Stimulated activated CD8-positive, alpha-beta memory T cell treated with anti-CD3 and anti-CD28 coated beads, Interleukin-4, amount 100 ng/mL, for 48 hours (primary cell): ENCODE data around the gene CELF1.

Experiments
- DNase-seq: peaks from one replicate; pipeline ENCODE4 v3.0.0-alpha.2; 2020

Gene CELF1

DNA sequence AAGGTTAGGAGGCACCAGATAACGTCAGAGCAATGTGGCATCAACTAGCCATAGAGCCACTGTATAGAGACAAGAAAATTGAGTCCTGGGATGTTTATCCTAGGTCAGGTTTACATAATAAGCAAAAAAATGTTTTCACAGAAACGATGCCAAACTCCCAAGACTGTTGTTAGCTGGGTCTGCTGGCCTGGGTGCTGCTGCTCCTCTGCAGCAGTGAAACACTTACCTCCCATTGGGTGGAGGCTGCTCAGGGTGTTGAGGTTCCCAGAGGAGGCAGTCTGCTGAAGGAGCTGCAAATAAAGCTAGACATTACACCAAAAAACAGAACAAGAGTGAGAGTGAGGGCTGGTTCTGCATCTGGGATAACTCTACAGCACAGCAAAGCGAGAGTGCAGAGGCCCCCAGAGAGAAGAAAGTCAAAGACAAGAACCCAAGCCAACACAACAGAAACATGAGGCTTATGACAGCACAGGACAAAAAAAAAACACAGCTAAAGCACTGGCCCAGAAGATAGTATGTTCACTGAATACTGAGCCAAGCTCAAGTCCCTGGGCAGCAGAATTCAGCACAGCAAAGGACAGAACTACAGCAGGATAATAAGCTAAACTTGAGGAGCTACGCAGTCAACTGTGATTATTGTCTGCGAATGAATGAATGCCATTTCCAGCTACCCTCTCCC lies 74.1 kb downstream of the CELF1 start:
- DNase-seq = no peak

DNA sequence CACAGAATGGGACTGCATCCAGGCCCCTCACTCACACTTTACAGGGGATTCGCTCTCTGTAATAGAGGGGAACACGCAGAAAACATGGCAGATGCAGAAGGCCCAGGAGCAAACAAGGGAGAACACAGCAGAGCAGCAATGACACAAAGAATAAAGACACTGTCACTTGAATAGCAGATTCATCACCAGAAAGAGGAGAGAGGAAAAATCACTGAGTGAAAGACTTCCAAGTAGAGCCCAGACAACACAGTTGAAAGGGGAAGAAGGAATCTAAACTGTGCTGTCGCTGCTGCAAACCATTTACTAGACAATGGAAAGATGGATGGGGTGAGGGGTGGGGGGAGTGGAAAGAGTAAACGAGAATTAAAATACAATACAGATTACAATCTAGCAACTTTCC lies 75.2 kb downstream of the CELF1 start:
- DNase-seq = no peak

DNA sequence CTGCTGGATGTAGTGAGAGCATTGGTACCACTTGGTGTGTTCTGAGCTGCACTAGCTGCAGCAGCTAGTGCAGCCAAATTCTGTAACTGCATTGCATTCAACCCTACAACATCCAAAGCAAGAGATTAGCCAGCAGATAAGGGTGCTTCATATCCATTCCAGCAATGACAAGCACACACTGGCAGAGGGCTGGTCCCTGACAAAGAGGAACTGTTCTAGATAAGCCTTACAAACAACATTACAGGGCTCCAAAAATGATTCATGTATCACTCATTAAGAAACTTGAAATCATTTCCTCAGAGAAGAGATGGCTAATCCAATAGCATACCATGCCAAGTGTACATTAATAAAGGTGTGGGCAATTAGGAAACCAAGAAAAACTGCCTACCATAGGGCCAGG lies 75.6 kb downstream of the CELF1 start:
- DNase-seq = no peak

DNA sequence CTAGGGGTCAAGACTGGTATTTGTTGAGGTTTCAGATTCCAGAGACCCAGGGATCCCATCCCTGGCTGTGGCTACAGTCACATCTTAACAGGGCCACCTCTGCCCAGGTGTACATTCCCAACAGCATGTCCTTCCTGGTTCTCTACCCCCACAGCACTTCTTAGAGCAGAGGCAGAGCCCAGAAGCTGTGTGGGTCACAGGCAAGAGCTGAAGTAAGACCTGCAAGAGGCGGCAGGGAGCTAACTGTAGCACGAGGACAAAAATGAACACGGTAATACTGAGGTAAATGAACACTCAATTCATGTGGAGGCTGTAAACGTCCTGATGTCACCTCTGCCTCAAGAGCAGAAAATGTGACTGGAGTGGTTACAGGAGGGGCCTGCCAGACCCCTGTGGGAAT lies 82.3 kb downstream of the CELF1 start:
- no peak for DNase-seq

DNA sequence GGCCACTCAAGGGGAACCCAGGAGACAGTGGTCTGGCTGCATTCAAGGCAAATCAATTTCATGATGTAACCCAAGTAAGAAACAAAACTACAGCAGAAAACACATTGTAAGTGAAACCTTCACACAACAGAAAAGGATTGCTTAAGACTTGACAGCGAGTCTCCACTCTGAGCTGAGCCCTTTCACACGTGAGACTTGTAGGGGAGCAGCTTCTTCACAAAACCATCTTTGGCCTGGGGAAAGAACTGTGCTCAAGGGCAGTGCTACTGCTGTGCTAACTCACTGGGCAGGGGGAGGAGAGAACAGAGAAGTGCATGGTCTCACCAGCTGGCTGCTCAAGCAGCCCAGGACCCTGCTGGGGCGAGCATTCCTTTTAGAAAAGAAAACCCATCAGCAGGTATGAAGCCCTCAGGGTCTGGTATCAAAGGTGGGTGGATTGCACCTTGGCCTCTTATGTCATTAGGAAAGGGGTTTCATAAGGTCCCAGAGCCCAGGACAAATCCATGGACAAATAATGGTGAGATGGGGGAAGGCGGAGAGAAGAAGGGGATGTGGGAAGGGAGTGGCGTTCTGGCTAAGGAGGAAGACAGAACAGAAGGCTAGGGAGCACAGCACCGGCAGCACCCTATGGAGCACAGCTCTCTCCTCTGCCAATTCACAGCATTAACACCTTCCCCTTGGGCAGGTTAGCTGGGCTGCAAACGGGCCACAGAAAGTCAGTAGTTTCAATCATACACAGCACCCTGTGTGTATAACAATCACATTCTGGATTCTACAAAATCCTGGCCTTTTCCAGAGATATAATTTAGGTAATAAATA lies 83.4 kb downstream of the CELF1 start:
- DNase-seq = no peak

DNA sequence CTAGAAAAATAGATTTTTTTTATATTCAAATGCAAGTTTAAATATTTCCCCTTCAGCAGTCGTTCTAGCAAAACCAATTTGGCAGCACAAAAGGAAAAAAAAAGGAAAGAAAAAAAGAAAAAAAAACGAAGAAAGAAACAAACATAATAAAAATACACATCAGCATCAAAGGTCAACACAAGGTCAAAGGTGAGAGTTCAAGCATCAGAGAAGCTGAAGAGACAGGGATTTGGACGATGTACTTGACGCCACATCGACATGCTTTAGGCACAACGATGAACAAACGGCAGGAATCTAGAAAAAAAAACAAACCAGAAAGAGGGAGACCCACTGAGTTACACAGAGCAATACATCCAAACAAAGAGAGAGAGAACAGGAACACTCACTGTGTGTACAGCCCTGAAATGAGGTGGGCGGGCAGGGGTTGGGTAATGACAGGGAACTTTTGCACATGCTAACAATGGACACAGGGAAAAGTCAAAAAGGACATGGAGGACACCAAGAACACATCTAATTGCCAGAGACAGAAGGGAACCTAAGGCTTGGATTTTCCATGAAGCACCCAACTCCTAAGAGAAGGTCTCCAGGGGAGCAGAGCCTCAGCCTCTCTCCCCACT lies 84.2 kb downstream of the CELF1 start:
- DNase-seq = no peak

DNA sequence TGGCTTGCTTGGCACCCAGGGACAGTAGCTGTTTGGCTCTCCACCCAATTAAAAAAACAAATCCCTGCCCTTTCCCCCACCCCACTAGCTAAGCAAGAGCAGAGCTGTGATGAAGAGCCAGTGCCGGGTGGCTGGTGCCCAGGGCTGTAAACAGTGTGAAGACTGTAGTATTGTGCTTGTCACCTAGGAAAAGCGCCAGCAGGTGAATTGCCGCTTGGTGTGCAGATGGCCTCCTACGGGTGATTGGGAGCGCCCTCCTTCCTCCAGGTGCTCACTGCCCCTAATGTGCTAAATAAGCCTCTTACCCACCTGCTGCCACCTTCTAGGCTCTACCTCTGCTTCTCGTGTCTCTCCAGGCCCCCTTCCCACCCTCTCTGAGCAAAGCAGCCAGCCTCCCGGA lies 85.6 kb downstream of the CELF1 start:
- DNase-seq = no peak

DNA sequence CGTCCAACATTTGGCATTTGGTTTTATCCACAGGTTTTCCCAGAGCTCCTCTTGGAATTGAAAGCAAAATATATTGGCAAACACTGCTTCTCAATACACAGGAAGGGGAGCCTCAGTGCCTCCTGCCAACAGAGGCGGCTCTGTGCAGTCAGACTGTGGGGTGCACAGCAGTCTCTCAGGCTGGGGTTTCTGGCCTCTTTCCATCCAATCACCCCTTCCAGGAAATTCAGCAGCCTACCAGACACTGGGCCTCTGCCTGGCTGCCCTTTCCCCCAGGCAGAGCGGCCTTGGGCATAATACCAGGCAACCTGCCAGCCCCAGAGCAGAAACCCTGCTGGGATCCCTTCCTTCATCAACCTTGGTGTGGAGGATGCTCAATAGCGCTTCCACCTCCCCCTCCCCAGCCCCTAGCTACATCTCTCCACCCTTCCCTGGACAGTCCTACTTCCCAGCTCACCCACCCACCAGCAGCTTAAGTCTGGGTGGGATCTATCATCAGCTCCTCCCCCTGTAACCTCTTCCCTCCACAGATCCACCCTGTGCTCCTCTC lies 86.2 kb downstream of the CELF1 start:
- no peak for DNase-seq

DNA sequence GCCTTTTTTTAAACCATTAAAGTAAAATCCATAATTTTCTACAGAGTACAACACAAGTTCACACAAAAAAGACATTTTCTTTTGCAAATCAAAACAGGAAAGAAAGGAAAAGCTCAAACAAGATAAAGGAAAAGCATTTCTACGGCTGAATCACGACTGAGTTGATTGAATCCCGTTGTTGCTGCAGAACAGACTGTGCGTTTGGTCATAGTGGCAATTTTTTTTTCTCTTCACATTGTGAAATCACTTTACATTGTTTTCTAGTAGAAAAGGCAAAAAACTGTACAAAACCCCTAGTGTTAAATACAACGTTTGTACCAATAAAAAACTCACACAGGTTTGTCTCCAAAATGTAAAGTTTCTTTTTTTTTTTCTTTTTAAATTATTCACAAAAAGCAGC lies 86.7 kb downstream of the CELF1 start:
- no peak for DNase-seq

DNA sequence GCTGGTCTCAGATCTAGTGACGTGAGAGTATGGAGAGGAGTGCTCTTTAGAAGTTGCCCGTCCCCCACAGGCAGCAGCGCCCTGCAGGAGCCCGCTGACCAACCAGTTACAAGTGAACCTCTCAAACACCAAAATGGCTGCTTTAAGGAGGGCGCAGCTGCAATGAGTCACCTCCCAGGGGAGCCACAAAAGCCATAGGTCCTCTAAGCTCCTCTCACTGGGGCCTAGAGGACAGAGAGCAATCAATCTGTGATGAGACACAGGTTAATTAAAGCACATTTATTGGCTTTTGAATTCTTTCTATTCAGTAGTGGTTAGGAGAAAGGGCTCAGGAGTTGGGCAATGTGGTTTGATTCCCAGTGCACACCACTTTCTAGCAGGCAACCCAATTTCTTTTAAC lies 88.4 kb downstream of the CELF1 start:
- DNase-seq = no peak

DNA sequence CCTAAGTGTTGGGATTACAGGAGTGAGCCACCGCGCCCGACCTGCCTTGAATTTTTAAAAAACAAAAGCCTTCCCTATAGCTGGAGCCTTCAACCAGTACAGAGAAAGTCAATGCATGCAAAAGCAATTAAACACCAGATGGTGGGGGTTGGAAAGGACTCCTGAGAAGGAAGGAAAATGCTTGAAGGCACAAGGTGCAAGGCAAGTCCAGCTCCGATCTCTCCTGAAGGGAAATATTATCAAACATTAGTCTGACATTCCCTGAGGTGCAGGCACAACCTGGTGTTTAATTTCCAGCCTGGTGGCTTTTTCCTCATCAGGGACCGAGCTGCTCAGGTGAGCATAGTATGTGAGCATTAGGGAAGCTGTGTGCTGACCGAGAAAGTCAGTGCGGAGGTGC lies 91.1 kb downstream of the CELF1 start:
- no peak for DNase-seq

DNA sequence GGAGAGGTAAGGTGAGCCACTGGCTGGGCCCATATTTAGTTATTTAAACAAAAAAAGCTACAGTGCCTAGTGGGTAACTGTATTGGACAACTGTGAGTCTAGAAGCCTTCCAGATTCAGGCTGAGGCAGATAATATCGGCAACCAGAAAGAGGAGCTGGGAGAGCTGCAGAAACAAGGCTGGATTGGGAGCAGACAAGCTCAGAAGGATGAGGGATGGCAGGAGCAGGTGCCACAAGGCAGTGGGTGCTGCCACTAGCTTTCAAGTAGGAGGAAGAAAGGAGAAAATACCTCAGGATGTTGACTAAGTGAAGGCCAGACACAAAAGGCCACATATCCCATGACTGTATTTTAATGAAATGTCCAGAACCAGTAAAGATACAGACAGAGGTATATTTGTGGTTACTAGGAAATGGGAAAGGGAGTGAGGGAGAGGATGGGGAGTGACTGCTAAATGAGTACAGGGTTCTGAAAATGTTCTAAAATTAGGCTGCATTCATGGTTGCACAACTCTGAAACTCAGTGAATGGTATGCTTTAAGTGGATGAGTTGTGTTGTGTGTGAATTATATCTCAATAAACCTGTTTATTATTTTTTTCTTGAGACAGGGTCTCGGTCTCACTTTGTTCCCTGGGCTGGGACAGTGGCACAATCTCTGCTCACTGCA lies 92.2 kb downstream of the CELF1 start:
- DNase-seq = no peak

DNA sequence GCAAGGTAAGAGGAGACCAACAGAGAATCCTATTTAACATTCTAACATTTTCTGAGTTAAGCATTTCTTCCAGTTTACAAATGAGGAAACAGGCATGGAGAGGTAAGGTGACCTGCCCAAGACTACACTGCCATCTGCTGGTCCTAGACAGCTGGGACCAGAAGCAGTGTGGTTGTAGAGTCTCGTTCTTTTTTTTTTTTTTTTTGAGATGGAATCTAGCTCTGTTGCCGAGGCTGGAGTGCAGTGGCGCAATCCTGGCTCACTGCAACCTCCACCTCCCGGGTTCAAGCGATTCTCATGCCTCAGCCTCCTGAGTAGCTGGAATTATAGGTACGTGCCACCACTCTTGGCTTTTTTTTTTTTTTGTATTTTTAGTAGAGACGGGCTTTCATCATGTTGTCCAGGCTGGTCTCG lies 98.7 kb downstream of the CELF1 start:
- peak; percentile 62 for DNase-seq

DNA sequence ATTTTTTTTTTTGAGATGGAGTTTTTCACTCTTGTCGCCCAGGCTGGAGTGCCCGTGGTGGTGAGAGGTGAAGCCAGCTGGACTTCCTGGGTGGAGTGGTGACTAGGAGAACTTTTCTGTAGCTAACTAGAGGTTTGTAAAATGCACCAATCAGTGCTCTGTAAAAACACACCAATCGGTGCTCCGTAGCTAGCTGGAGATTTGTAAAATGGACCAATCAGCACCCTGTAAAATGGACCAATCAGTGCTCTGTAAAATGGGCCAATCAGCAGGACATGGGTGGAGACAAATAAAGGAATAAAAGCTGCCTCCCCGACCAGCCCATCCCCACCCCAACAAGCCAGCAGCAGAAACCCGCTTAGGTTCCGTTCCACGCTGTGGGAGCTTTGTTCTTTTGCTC lies 99.6 kb downstream of the CELF1 start:
- DNase-seq = no peak

DNA sequence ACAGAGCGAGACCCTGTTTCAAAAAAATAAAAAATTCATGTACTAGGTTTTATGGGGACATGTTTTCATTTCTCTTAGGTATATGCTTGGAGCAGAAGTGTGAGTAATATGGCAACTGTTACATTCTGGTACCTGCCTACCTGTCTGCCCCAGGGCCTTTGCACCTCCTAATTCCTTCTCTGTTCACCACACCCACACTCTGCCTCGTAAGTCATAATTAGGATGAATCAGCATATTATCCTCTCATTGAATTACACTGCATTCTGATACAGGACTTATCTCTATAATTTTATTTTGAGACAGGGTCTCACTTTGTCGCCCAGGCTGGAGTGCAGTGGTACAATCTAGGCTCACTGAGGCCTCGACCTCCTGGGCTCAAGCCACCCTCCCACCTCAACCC lies 100.9 kb downstream of the CELF1 start:
- no peak for DNase-seq

DNA sequence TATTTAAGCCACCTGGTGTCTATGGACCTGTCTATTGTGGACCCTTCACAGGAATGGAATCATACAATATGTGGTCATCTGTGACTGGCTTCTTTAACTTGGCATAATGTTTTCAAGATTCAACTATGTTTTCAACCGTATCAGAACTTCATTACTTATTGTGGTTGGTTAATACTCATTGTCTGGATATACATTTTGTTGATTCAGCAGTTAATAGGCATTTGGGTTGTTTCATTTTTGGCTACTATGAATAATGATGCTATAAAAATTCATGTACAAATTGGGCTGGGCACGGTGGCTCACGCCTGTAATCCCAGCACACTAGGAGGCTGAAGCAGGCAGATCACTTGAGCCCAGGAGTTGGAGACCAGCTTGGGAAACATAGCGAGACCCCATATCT lies 101.5 kb downstream of the CELF1 start:
- no peak for DNase-seq

DNA sequence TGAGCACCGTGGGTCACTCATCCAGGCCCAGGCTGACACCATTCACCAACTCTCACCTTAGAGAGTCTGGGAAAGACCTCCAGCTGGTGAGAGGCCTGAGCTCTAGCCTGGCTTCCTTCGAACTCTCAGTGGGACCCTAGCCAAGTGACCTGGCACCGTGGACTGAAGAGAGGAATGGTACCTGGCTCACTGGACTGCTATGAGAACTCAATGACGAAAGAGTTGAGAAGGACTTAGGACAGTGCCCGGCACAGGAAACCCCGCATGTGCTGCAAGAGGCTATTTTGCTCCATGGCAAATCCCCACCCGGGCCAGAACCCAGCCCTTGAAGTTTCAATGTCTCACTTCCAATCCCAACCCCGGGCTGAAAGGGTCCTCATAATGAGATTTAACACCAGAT lies 103.4 kb downstream of the CELF1 start:
- no peak for DNase-seq

DNA sequence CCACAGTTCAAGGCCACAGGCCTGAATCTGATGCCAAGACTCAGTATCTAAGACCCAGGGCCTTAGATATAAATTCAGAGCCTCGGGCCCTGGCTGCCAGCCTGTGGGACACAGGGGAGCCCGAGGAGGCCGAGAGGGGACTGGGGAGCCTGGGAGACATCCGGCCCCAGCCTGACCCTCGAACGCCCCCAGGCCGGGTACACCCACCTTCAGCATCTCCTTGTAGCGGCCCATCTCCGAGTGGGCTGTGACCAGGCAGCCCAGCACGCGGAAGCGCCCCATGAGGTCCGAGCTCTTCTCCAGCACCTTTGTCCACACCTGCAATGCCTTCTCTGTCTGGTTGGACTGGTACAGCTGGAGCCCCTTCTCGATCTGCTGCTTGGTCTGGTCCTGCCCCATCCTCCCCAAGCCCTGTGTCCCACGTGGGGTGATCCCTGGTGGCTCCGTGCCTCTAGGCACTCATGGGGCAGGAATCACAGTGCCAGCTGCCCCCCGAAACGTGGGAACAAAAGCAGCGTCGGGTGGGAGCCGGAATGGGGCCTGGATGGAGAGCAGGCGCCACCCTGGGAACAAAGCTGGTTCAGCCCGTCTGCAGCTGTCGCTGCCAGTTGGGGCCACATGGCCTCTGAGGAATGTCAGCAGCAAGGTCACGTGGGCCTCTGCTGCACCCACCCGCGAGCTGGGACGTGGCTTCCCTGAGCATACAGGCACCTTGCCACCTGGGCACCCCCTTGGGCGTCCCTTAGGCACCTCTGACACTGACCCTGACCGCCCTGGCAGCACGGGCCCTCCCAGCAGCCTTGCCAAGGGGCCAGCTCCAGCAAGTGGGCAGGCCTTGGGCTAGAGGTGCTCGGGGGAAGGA lies 104.1 kb downstream of the CELF1 start, which contains the start of gene RAPSN:
Gene RAPSN, minus strand, starts transcription at position 571 of the 862 bp plus-strand sequence. Its CDS starts 172 bp downstream, at position 399.
- DNase-seq = no peak

DNA sequence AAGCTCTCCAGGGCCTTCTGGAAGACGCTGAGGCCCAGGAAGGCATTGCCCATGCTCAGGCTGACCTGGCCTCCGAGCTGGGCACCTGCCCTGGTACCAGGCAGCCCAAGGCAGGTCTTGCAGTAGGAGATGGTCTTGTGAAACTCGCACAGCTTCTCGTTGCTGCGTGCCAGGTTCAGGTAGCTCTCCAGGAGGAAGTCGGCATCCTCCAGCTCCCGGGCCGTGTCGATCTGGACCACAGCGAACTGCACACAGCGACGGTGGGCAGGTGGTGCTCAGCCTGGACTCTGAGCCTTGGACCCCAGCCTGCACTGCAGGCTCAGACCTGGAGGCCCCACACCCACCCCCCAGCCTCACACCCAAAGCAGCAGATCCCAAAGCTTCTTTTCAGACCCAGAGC lies 105.0 kb downstream of the CELF1 start:
- DNase-seq = no peak

DNA sequence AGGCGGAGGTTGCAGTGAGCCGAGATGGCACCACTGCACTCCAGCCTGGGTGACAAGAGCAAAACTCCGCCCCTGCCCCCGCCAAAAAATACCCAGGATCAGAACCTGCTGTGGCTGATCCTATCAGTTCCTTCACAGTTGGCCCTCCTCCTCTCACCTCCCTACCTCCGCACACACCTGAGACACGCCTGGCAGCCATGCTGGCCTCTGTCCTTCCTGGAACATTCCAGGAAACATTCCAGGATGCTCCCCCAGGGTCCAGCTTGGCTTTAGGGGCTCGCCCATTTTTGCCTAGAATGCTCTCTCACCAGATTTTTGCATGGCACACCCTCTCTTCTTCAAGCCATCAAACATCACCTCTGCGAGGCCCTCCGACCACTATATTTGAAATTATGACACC lies 106.1 kb downstream of the CELF1 start:
- no peak for DNase-seq

DNA sequence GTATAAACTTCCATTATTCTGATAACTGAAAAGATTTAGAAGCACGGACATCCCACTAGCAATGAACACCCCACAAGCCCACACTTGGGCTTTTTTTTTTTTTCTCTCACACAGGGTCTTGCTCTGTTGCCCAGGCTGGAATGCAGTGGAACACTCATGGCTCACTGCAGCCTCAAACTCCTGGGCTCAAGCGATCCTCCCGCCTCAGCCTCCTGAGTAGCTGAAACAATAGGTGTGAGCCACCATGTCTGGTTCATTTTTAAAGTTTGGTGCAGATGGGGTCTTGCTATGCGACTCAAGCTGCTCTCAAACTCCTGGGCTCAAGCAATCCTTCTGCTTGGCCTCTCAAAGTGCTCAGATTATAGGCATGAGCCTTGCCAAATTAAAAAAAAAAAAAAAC lies 107.1 kb downstream of the CELF1 start:
- no peak for DNase-seq

DNA sequence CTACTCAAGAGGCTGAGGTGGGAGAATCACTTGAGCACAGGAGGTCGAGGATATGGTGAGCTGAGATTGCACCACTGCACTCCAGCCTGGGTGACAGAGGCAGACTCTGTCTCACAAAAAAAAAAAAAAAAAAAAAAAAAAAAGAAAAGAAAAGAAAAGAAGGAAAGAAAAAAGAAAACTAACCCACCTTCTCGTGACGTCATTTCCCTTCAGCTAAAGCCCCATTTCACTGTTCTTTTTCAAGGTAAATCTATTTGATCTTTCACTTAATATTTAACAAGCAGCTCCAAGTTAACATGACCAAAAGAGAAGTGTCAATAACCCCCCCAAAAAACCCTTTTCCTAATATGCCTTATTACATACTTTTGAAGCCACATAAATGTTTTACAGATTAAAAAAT lies 109.1 kb downstream of the CELF1 start:
- no peak for DNase-seq
